K562 (cell line): ENCODE results near the gene WBP2NL. TPM values are rescaled to one million over a fixed set of nuclear protein-coding genes. Genes with fewer than 3 reads are reported as not detected.

Experiments used
- ATAC-seq: fragments of 200-7000 bp; cut with Tn5 transposase; 3 replicates; pipeline ENCODE4 v1.9.1; 2020; ENCODE audit warnings: moderate library complexity
- BruUV-seq: library from RNA; stranded (reverse); fragments of 400-500 nt; replicated peaks from 2 replicates; lab custom pipeline; 2021; lab: Mats Ljungman, UMichigan
- CTCF ChIA-PET: fragments of 300-600 bp; formaldehyde crosslinking; extraction: SDS; loops from one replicate; lab custom pipeline; 2021; ENCODE audit warnings: low intra/inter-chr PET ratio; lab: Yijun Ruan, JAX
- POLR2A ChIA-PET: fragments of 300-600, 350-650 bp; sonication (Branson Sonifier 250); formaldehyde crosslinking; extraction: SDS; loops from one replicate; lab custom pipeline; 2021; ENCODE audit warnings: antibody characterized with exemption, inconsistent platforms; lab: Yijun Ruan, JAX
- DNase-seq, 4 experiments: peaks; one replicate each; pipeline versions ENCODE4 v3.0.0 to v3.0.0-alpha.2; 2011 to 2018; ENCODE audit warnings: low spot score in 3 of 4, mixed read lengths in 3 of 4; ENCODE audit errors: extremely low read depth in 1 of 4
- FAIRE-seq: peaks from 2 replicates; lab custom pipeline; 2011; peaks lifted over from hg19 to GRCh38; lab: Jason Lieb, UNC
- H2AFZ ChIP-seq: 2 replicates; pipeline ENCODE4 v1.6.0; 2011; ENCODE audit warnings: low read depth, low read length, control low read depth, inconsistent platforms
- H3K27ac ChIP-seq: fragments of 200-600 bp; 3 replicates; pipeline ENCODE4 v1.8.0; 2011; ENCODE audit warnings: low read depth, mild to moderate bottlenecking, control low read depth, inconsistent platforms, low read length, moderate library complexity, mixed read lengths; ENCODE audit errors: extremely low read depth
- H3K27me3 ChIP-seq, 2 experiments: fragments of 300-600 bp in 1 of 2; 2 replicates in 1 of 2; 3 replicates in 1 of 2; pipeline versions ENCODE4 v1.6.0 to v1.8.0; 2011; ENCODE audit warnings: inconsistent platforms in 2 of 2, low read length in 2 of 2, mild to moderate bottlenecking in 1 of 2, mixed read lengths in 1 of 2, moderate library complexity in 1 of 2; ENCODE audit not compliant: control insufficient read depth in 2 of 2, insufficient read depth in 2 of 2
- H3K36me3 ChIP-seq: fragments of 300-600 bp; 3 replicates; pipeline ENCODE4 v1.8.0; 2011; ENCODE audit warnings: mild to moderate bottlenecking, low read length, inconsistent platforms; ENCODE audit not compliant: control insufficient read depth, insufficient read depth
- H3K4me1 ChIP-seq, 2 experiments: fragments of 200-600 bp in 1 of 2; replicated peaks in 1 of 2; 2 replicates in 1 of 2; 3 replicates in 1 of 2; pipeline versions ENCODE4 v1.5.1 to v1.8.0; 2011; ENCODE audit warnings: inconsistent platforms in 2 of 2, low read length in 2 of 2, mild to moderate bottlenecking in 1 of 2, mixed read lengths in 1 of 2, moderate library complexity in 1 of 2; ENCODE audit not compliant: control insufficient read depth in 2 of 2, insufficient read depth in 2 of 2
- H3K4me2 ChIP-seq: 2 replicates; pipeline ENCODE4 v1.6.1; 2011; ENCODE audit warnings: low read length, control low read depth, inconsistent platforms, mixed read lengths; ENCODE audit not compliant: insufficient read depth
- H3K4me3 ChIP-seq: fragments of 200-600 bp; sonication (generic), shearing (Covaris generic); 2 replicates; pipeline ENCODE4 v1.5.1; 2016; ENCODE audit warnings: control low read depth, inconsistent platforms
- H3K79me2 ChIP-seq: fragments of 200-600 bp; 3 replicates; pipeline ENCODE4 v1.8.0; 2011; ENCODE audit warnings: low read length, inconsistent platforms; ENCODE audit not compliant: control insufficient read depth, insufficient read depth
- H3K9ac ChIP-seq, 2 experiments: 2 replicates each; pipeline versions ENCODE4 v1.6.0 to v1.6.1; 2011; ENCODE audit warnings: low read depth in 2 of 2, low read length in 2 of 2, control low read depth in 1 of 2, inconsistent platforms in 1 of 2, mild to moderate bottlenecking in 1 of 2, mixed read lengths in 1 of 2; ENCODE audit not compliant: insufficient read depth in 1 of 2
- H3K9me1 ChIP-seq: one replicate; pipeline ENCODE4 v1.6.0; 2011; ENCODE audit warnings: inconsistent platforms, mild to moderate bottlenecking, low read length, moderate library complexity; ENCODE audit not compliant: control insufficient read depth, insufficient read depth
- H3K9me3 ChIP-seq: replicated peaks from 2 replicates; pipeline ENCODE4 v1.5.1; 2011; ENCODE audit warnings: low read depth, low read length, inconsistent platforms; ENCODE audit not compliant: control insufficient read depth, insufficient read depth
- H4K20me1 ChIP-seq: replicated peaks from 2 replicates; pipeline ENCODE4 v1.6.1; 2011; ENCODE audit warnings: low read length, inconsistent platforms, mixed read lengths; ENCODE audit not compliant: control insufficient read depth, insufficient read depth
- C11orf30 ChIP-seq: fragments of 450-650 bp; IDR thresholded peaks from 2 replicates; pipeline ENCODE4 v1.6.1; 2016; ENCODE audit warnings: low read depth, mild to moderate bottlenecking
- FOXJ3 ChIP-seq: sonication (generic); formaldehyde crosslinking; IDR thresholded peaks from 2 replicates; pipeline ENCODE4 v1.4.0; 2020; ENCODE audit warnings: mild to moderate bottlenecking, missing genetic modification reagents
- GTF2E2 ChIP-seq: fragments of 200-800 bp; sonication (Bioruptor generic); IDR thresholded peaks from 2 replicates; pipeline ENCODE4 v1.6.1; 2016; ENCODE audit warnings: missing genetic modification characterization, missing compliant biosample characterization
- L3MBTL2 ChIP-seq: fragments of 450-650 bp; IDR thresholded peaks from 2 replicates; pipeline ENCODE4 v1.6.1; 2016; ENCODE audit warnings: mild to moderate bottlenecking, moderate library complexity
- MCM7 ChIP-seq, 2 experiments: fragments of 450-650 bp; IDR thresholded peaks; 2 replicates each; pipeline ENCODE4 v1.6.1; 2016 to 2018
- MEIS2 ChIP-seq: fragments of 450-650 bp; IDR thresholded peaks from 2 replicates; pipeline ENCODE4 v1.6.1; 2014; ENCODE audit warnings: mild to moderate bottlenecking; ENCODE audit not compliant: partially characterized antibody
- NFIX ChIP-seq: fragments of 250-450 bp; sonication (Bioruptor Pico); IDR thresholded peaks from 2 replicates; pipeline ENCODE4 v1.4.0; 2020; ENCODE audit warnings: low read depth, mild to moderate bottlenecking, moderate library complexity
- NR4A1 ChIP-seq, 2 experiments: fragments of 250-450 bp in 1 of 2; fragments of 450-650 bp in 1 of 2; sonication (Bioruptor Pico) in 1 of 2; IDR thresholded peaks; 2 replicates each; pipeline versions ENCODE4 v1.4.0 to v1.6.1; 2016 to 2020; ENCODE audit warnings: mild to moderate bottlenecking in 2 of 2, missing compliant biosample characterization in 1 of 2, missing genetic modification characterization in 1 of 2, moderate library complexity in 1 of 2
- POLR3A ChIP-seq: IDR thresholded peaks from 2 replicates; pipeline ENCODE4 v1.6.1; 2011; ENCODE audit warnings: borderline replicate concordance, mild to moderate bottlenecking, moderate library complexity; ENCODE audit not compliant: insufficient read length, insufficient read depth; ENCODE audit errors: extremely low read depth
- RBM15 ChIP-seq: fragments of 200-400 bp; formaldehyde crosslinking; IDR thresholded peaks from 2 replicates; pipeline ENCODE4 v1.6.1; 2018; ENCODE audit warnings: mild to moderate bottlenecking, low read length, moderate library complexity; ENCODE audit not compliant: insufficient read depth
- RFX5 ChIP-seq: IDR thresholded peaks from 2 replicates; pipeline ENCODE4 v1.6.1; 2011; ENCODE audit warnings: low read depth, mild to moderate bottlenecking, improper control_type of control experiment, low read length
- RHOXF2B ChIP-seq: fragments of 250-450 bp; sonication (Bioruptor Pico); conservative IDR thresholded peaks from 2 replicates; pipeline ENCODE4 v1.5.1; 2021
- SP2 ChIP-seq: IDR thresholded peaks from 2 replicates; pipeline ENCODE4 v1.6.1; 2011; ENCODE audit warnings: mild to moderate bottlenecking, low read depth, low read length, moderate library complexity; ENCODE audit not compliant: poor library complexity, severe bottlenecking; ENCODE audit errors: extremely low read depth
- ZNF217 ChIP-seq: sonication (generic); formaldehyde crosslinking; IDR thresholded peaks from 2 replicates; pipeline ENCODE4 v1.8.0; 2022; ENCODE audit warnings: mild to moderate bottlenecking, missing genetic modification reagents
- ZNF316 ChIP-seq: fragments of 450-650 bp; IDR thresholded peaks from 2 replicates; pipeline ENCODE4 v1.6.1; 2016
- WGBS: fragments of 100-300 bp; shearing (Covaris generic); methylation state at CpG from one replicate; pipeline ENCODE4 v1.1.6; 2016; ENCODE audit warnings: low coverage, mixed read lengths; ENCODE audit not compliant: insufficient coverage; ENCODE audit errors: missing lambda C conversion rate; 5-methylcytosine and 5-hydroxymethylcytosine counted together
- in situ Hi-C: fragments of 300-500 bp; cut with MboI; formaldehyde crosslinking; loops from 4 replicates; pipeline ENCODE4 v1.15.0; 2018; ENCODE audit warnings: inconsistent platforms, mixed read lengths
- intact Hi-C: fragments of 100-400 bp; cut with micrococcal nuclease; formaldehyde crosslinking; loops from 2 replicates; pipeline ENCODE4 v1.14.2; 2022
- polyA plus RNA-seq, 8 experiments: library from polyadenylated mRNA; depleted of rRNA in 4 of 8; stranded (reverse) in 5 of 8; unstranded in 3 of 8; fragments of >200 nt; fragmentation: Nextera tagmentation in 2 of 8; fragmentation: Illumina TruSeq in 1 of 8; extraction: Ambion mirVana in 2 of 8; extraction: Trizol in 1 of 8; gene quantifications; 2 replicates each; pipeline versions ENCODE4 v1.2.1 to v1.2.3, GENCODE V29; 2011 to 2014; ENCODE audit warnings: inconsistent platforms in 1 of 8, missing spikeins in 1 of 8
- total RNA-seq, 7 experiments: library from RNA; depleted of rRNA in 6 of 7; stranded (reverse); fragments of >200 nt in 6 of 7; fragmentation: Illumina TruSeq in 2 of 7; extraction: Trizol in 2 of 7; gene quantifications; 2 replicates each; pipeline versions ENCODE4 v1.2.1 to v1.2.3, GENCODE V29; 2011 to 2021; ENCODE audit warnings: low replicate concordance in 1 of 7

The WBP2NL gene
- total and polyA plus RNA-seq, 9 of the 15 experiments (the other 6 are each of a cell fraction or from before 2014, with no cell fraction given) = not detected

GRCh38 chr22:42050641-42051180 lies 52.1 kb downstream of the WBP2NL start (continued):
- no peak for TF ChIP-seq NFIX (CRISPR knock-in tag)
- no peak for TF ChIP-seq RHOXF2B
- no peak for TF ChIP-seq GTF2E2 (tag)
- no peak for TF ChIP-seq FOXJ3
- no peak for TF ChIP-seq RFX5
- TF ChIP-seq RBM15 = no peak
- no peak for TF ChIP-seq ZNF217 (CRISPR knock-in tag)
- TF ChIP-seq SP2 = no peak
- no peak for TF ChIP-seq NR4A1 (CRISPR knock-in tag; IDR thresholded peaks at IDR 0.05)
- no peak for TF ChIP-seq NR4A1 (tag; IDR thresholded peaks at IDR 0.05)
- no peak for TF ChIP-seq L3MBTL2
- TF ChIP-seq MCM7 (IDR thresholded peaks at IDR 0.05) = no peak
- peak; percentile 52 for TF ChIP-seq ZNF316
- no peak for TF ChIP-seq MEIS2
- peak; percentile 24; the same call in 1 of the 2 replicates for TF ChIP-seq C11orf30
- TF ChIP-seq, all 486 proteins: peak for 4

DNA sequence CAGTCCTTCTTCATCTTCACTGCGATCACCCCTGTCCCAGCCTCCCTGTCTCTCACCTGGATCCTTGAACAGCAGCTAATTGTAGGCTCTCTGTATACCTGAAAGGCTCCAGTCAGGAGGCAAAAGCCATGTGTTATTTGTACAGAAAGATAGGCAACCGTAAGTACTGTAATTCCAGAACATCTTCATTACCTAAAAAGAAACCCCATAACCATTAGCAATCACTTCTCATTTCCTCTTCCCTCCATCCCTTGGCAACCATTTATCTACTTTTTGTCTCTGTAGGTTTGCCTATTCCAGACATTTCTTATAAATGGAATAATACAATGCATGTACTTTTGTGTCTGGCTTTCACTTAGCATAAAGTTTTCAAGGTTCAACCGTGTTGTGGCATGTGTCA lies 54.2 kb downstream of the WBP2NL start:
- Histone ChIP-seq H3K27ac (no peak overlapping the region), H2AFZ (no peak overlapping the region), H3K27me3 (no peaks in the 10 kb centered on the region), H3K4me1 (no peaks in the 10 kb centered on the region), H3K4me3 (no peak overlapping the region), H3K9me1 (no peaks in the 10 kb centered on the region), H3K36me3 (no peaks in the 10 kb centered on the region), H3K9ac (no peak overlapping the region), H3K79me2 (no peaks in the 10 kb centered on the region), H3K4me2 (no peak overlapping the region), H3K9me3 (no peaks in the 10 kb centered on the region; the same call in 1 of the 2 replicates), H4K20me1 (no peaks in the 10 kb centered on the region)
- POLR2A ChIA-PET = interaction anchor here (0.6 kb wide), 1 partner anchor 15 kb away, joined by 3 read pairs; no protein-coding TSS in a partner anchor
- intact Hi-C loops = no loop called here
- CTCF ChIA-PET = no interaction called here
- ATAC-seq (no peak), FAIRE-seq (no peak), DNase-seq (no peak)
- in situ Hi-C loops = no loop called here
- BruUV-seq = no TSS peak
- 43% methylated on average over 3 of the region's 3 CpGs for WGBS
- no peak for TF ChIP-seq POLR3A
